Endometrium (tissue), 2 donors: Measurements from ENCODE around the gene SH2D3C.

Source experiments
- FAIRE-seq: peaks from 2 replicates; lab custom pipeline; 2012; peaks lifted over from hg19 to GRCh38; lab: Jason Lieb, UNC
- donor health status: control.
- donor health status: control.

Gene SH2D3C

GRCh38 chr9:127717766-127718165, 60.7 kb downstream of the SH2D3C start:
- no peak for FAIRE-seq

GRCh38 chr9:127716412-127716811, 62.1 kb downstream of the SH2D3C start:
- FAIRE-seq: no peak

- FAIRE-seq: peak; percentile 95
Observed at GRCh38 chr9:127715470-127716337, 62.8 kb downstream of the SH2D3C start, which contains the start of the genes PTRH1 and TTC16. Gene PTRH1 (minus strand): TSS chr9:127715663. CDS start chr9:127715639, 24 bp downstream. Gene TTC16 (plus strand): TSS chr9:127716079. CDS start chr9:127716146, 67 bp downstream.

GRCh38 chr9:127714951-127715469, 63.5 kb downstream of the SH2D3C start:
- FAIRE-seq: no peak

GRCh38 chr9:127714020-127714750, 64.3 kb downstream of the SH2D3C start:
- no peak for FAIRE-seq

GRCh38 chr9:127712867-127713266, 65.6 kb downstream of the SH2D3C start:
- no peak for FAIRE-seq

GRCh38 chr9:127712371-127712770, 66.1 kb downstream of the SH2D3C start:
- no peak for FAIRE-seq

GRCh38 chr9:127711831-127712274, 66.6 kb downstream of the SH2D3C start:
- FAIRE-seq: no peak

- no peak for FAIRE-seq
Observed at GRCh38 chr9:127711226-127711701, 67.2 kb downstream of the SH2D3C start.

- no peak for FAIRE-seq
Observed at GRCh38 chr9:127710204-127710783, 68.2 kb downstream of the SH2D3C start.

- no peak for FAIRE-seq
Observed at GRCh38 chr9:127708952-127709587, 69.4 kb downstream of the SH2D3C start.

- FAIRE-seq: no peak
Observed at GRCh38 chr9:127707766-127708165, 70.7 kb downstream of the SH2D3C start.

GRCh38 chr9:127706836-127707241, 71.6 kb downstream of the SH2D3C start, which contains the start of gene CFAP157:
Gene CFAP157 (plus strand): TSS chr9:127706988. CDS start chr9:127707032, 44 bp downstream.
- no peak for FAIRE-seq

- FAIRE-seq: no peak
Observed at GRCh38 chr9:127705577-127706379, 72.7 kb downstream of the SH2D3C start.

- FAIRE-seq: no peak
Observed at GRCh38 chr9:127703289-127703946, 75.0 kb downstream of the SH2D3C start.

GRCh38 chr9:127700594-127701255, 77.7 kb downstream of the SH2D3C start:
- no peak for FAIRE-seq

- FAIRE-seq: no peak
Observed at GRCh38 chr9:127700140-127700539, 78.3 kb downstream of the SH2D3C start.

GRCh38 chr9:127698985-127699670, 79.3 kb downstream of the SH2D3C start:
- peak; percentile 89 for FAIRE-seq

GRCh38 chr9:127698386-127698785, 80.1 kb downstream of the SH2D3C start:
- FAIRE-seq: no peak
